ENCODE measurements around the gene GLIS1.

The GLIS1 gene

DNA sequence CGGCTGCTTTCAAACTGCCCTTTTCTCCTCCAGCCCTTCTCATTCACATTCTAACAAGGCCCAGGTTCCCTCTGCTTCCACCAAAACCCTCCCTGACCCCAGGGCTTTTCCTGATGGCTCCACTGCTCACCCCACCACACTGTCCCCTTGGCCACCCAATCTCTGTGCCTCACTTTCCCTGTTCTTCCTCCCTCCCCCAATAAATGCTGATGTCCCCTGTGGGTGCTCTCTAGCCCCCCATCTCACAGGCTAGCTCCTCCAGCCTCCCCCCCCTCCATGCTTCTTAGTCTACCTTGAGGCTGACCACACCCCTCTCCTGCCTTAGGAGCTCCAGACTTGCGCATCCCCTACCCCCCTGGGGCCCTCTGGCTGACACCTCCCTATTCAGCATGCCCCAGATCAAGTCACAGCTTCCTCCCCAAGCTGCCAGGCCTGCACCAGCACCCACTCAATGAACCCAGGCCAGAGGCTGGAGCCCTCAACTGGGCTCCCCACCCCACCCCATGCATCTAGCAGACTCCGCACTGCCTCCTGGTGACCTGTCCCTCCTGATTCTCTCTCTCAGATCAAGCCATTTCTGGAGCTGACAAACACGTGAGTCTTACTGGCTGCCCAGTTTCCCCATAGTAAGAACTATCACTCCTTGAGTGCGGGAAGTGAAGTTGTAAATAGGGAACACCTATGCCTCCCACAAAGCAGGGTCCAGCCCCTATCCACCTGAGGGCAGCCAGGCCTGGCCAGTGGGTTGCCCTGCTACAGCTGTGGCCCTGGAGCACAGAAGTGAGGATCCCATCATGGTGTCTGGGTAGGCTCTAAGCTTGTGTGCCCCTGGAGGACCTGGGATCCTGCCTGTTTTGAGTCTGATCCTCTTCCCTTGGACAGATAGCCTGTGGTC lies 161.9 kb downstream of the GLIS1 start:
- DNase-seq = no peak

DNA sequence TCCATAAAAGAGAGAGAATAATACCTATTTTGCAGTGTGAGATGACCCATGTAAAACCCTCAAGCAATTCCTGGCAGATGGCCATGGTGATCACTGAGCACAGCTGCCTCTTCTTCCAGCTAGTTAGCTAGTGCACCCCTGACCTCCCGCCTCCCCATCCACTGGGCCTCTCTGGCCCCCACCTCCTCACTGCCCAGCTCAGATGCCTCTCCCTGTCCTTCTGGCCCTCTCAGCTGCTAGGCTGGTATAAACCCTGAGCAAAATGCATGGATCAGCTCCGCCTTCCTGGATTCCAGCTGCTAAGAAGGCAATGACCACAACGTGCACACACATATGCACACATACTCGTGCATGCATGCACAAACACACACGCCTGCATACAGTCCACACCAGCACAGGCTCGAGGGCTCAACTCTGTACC lies 162.6 kb downstream of the GLIS1 start:
- DNase-seq = no peak

DNA sequence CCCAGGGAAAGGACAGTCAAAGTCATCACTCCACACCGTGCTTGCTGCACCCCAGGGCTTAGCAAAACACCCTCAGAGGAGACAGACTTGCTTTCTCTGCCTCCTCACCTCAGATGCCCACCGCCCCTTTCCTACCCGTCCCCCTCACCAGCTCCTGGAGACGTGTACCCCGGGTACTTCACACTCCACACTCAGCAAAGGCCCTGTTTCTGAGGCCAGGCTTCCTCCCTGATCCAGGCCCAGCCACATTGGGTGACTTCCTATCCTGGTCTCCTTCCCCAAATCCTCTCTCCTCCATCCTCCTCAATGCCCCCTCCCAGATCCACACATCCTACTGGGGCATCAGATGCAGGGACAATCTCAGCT lies 163.0 kb downstream of the GLIS1 start:
- DNase-seq = no peak

DNA sequence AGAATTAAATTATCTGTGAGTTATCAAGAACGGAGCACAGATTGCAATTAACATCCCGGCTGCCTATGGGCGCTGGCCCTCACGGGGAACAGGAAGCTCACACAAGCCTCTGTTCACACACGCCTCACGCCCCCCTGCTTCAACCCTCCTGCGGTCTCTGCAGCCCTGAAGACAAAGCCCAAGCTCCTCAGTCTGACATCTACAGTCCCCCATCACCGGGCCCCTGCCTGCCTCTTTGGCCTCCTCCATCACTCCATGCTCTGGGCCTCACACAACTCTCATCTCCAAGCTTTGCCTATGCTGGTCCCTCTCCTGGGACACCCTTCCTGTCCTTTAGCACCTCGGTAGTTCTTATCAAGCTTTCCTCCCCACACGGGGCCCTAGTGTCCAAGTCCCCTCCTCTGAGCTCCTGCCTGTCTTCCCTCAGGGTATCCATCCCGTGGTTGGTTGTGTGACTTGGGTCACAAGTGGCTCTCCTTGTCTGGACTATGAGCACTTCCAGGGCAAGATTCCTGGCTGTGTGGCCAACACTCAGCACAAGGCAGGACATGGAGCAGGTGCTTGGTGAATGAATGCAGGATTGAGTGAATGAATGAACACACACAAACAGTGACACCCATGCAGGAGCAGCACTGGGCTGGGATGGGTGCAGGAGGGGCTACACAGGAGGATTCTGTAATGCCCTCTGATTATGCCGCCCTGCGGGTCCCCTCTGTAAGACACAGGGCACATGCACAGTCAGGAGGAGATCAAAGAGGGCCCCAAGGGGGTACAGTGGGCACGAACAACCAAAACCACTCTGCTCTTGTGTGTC lies 163.6 kb downstream of the GLIS1 start:
- no peak for DNase-seq

DNA sequence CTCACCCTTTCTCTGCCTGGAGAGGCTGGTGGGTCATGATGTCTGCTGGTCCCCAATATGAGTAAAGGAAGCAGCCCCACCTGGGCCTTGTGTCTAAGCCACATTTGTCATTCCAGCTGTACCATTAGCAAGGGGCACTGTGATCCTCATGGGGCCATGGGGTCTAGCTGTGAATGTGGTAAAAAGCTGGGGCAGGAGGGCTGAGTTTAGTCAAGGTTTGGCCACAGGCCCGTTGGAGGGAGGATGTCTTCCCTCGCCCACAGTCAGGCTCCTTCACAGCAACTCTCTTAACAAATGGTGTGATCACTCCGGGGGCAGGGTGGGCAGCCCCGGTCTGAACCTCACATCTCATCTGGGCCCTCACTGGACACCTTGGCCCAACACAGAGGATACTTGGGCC lies 164.3 kb downstream of the GLIS1 start:
- no peak for DNase-seq

DNA sequence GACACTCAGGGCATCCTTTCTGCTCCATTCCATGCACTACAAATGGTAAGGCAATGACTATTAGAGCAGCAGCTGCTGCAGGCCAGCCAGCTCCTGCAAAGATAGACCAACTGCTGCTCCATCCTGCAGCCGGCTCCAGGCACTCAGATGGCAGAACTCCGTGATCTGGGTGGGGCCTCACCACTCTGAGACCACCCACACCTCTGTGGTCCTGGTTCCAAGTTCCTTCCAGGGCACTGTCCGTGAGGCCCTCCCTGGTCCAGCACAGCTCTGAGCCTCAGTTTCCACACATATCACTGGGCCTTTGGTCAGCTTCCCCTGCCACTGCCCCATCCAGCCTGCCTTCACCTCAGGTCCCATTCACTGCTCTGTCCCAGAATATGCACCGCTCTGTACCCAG lies 165.0 kb downstream of the GLIS1 start:
- DNase-seq = no peak

DNA sequence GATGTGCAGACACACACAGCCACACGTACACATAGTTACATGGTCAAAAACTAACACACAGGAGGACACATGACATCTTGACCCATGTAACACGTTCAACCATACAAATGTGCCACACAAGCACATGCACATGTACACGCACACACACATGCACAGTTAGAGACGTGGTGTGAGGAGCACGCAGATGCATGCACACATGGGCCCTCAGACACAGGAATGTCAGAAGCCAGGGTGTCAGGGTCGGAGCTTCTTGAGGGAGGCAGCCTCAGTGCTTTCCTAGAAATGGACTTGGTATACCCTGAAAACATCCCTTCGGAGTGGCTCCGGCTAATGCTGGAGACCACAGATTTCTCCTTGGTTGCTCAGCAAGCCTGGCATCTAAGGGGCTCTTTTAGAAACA lies 165.4 kb downstream of the GLIS1 start:
- no peak for DNase-seq

DNA sequence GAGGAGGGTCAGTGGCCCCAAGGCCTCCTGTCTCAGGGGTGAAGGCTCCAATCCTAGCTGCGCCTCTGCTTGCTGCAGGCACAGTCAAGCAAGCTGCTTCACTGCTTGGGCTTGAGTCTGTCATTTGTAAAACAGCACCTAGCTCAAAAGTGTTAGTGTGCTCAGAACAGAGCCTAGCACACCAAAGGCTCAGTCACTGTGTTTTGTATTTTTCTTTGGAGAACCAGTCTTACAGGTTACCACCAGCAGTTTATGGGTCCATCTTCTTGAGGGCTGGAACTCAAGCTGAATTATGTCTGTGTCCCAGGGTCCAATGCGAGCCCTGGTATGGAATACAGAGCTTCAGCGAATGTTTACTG lies 166.2 kb downstream of the GLIS1 start:
- DNase-seq = no peak

DNA sequence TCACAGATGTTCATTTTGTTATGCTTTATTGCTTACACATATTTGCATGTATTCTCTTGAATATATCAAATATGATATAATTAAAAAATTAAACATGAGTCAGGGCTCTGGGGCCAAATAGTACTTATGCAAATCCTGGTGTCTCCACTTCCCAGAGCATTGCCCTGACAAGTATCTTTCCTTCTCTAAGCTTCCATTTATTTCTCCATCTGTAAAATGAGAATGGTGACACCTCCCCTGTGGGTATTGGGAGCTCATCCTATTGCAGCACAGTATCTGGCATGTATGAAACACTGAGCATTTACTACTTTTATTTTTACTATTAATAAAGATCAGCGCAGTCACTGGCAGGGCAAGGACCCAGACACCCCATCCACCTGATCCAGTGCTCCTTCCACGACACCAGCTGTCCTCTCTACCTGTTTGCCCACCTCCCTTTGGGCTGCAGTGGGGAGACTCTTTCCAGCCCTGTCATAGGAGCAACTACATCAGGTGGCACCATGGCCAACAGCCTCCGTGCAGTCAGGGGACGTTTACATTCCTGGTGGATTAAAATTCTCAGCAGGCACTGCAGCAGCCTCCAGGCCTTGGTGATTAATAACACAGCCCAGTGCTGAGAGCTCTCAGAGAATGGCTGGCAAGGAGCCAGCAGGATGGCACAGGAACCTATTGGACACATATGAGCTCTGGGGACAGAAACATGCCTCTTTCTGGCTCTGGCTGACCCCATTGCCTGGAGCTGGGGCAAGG lies 166.7 kb downstream of the GLIS1 start:
- DNase-seq = no peak

DNA sequence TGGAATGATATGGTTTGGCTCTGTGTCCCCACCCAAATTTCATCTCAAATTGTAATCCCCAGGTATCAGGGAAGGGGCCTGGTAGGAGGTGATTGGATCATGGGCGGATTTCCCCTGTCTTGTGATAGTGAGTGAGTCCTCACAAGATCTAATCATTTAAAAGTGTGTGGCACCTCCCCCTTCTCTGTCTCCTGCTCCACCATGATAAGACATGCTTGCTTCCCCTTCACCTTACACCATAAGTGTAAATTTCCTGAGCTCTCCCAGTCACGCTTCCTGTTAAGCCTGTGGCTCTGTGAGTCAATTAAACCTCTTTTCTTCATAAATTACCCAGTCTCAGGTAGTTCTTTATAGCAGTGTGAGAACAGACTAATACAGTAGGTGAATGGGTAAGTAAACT lies 170.4 kb downstream of the GLIS1 start:
- DNase-seq = no peak

DNA sequence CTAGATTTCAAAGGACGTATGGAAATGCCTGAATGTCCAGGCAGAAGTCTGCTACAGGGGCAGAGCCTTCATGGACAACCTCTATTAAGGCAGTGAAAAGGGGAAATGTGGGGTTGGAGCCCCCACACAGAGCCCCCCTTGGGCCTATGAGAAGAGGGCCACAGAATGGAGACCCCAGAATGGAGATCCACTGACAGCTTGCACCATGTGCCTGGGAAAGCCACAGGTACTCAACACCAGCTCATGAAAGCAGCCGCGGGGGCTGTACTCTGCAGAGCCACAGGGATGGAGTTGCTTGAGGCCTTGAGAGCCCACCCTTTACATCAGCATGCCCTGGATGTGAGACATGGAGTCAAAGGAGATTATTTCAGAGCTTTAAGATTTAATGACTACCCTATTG lies 171.1 kb downstream of the GLIS1 start:
- DNase-seq = no peak

DNA sequence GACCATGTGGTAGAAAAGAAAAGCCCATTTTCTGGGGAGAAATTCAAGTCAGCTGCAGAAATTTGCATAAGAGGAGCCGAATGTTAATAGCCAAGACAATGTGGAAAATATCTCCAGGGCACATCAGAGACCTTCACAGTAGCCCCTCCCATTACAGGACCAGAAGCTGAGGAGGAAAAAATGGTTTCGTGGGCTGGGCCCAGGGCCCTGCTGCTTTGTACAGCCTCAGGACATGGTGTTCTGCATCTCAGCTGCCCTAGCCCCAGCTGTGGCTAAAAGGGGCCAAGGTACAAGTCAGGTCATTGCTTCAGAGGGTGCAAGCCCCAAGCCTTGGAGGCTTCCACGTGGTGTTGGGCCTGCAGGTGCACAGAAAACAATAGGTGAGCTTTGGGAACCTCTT lies 171.5 kb downstream of the GLIS1 start:
- no peak for DNase-seq

DNA sequence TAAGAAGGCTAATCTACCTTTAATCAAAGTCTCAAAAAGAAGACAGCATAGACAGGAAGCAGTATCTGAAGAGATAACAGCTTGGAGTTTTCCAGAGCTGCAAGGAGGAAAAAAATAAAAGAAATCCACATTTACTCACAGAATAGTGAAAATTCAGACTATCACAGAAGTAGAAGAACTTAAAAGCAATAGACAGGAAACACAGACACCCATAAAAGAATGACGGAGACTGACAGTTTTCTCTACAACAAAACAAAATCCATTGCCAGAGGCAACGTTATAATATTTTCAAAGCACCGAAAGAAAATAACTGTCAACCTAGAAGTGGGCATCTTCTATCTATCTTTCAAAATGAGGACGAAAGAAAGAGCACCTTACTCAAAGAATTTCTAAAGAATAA lies 175.4 kb downstream of the GLIS1 start:
- DNase-seq = no peak

DNA sequence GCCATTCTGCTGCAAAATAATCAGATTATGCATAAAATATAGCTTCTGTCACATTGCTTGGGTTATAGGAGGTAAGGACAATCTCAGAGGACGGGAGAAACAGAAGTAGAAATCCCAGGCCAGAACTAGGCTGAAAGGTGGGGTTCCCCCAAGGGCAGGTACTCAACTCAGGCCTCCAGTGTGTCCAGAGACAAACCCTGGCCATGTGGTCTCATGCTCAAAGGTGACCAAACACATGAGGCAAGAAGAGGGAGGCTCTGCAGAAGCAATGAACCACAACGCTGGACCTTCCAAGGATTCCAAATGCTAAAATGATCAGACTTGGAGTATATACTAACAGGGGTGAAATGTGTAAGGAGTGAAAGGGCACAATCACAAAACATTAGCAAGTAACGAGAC lies 176.0 kb downstream of the GLIS1 start:
- DNase-seq = no peak

DNA sequence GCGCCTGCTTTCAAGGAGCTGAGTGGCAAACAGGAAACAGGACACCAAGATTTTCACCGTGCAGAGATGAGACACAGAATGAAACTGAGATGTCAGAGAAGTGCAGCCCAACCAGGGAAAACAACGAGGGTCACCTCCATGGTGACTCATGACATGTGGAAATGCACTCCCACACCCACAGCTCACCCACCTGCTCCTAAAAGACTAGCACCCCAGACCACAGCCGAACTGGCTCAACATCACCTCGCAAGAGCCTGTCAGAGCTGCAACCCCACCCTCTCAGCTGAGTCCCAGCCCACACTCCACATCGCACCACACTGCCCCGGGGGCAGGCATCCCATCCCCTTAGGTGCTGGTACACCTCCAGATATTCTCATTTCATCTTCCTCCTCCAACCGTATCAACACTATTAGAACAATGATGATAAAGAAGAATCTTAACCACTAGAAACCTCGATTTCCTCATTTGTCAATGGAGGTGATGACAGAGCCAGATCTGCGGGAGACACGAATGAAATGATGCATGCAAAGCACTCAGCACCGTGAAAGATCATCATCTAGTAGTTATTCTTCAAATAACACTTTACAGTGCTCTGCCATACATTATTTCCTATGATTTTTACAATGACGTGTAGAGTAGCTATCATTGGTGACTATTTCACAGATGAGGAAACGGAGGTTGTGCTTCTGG lies 176.5 kb downstream of the GLIS1 start:
- no peak for DNase-seq

DNA sequence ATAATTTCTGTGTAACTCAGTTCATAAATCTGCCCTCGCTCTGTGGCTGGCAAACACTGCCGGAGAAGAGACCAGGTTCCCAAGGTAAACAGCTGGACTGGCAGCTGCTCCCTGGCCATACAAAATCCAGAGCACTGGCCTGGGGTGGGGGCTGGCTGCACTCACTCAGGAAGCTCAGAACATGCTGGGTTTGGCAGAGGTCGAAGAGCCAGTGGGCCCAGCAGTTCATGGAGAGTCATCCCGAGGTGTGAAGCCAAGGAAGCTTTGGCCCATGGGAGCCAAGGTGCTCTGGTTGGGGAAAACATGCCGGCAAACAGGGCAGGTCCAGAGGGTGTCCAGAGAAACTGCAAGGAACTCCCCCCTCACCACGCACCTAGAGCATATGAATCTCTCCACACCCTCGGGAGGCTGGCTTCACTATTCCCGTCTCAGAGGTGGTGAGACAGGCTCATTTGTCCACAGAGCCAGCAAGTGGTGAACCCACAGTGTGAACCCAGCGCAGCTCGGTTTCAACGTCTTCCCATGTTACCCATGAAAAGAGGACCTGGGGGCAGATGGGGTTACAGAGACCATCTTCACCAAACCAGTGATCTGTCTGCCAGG lies 177.4 kb downstream of the GLIS1 start:
- DNase-seq = no peak

DNA sequence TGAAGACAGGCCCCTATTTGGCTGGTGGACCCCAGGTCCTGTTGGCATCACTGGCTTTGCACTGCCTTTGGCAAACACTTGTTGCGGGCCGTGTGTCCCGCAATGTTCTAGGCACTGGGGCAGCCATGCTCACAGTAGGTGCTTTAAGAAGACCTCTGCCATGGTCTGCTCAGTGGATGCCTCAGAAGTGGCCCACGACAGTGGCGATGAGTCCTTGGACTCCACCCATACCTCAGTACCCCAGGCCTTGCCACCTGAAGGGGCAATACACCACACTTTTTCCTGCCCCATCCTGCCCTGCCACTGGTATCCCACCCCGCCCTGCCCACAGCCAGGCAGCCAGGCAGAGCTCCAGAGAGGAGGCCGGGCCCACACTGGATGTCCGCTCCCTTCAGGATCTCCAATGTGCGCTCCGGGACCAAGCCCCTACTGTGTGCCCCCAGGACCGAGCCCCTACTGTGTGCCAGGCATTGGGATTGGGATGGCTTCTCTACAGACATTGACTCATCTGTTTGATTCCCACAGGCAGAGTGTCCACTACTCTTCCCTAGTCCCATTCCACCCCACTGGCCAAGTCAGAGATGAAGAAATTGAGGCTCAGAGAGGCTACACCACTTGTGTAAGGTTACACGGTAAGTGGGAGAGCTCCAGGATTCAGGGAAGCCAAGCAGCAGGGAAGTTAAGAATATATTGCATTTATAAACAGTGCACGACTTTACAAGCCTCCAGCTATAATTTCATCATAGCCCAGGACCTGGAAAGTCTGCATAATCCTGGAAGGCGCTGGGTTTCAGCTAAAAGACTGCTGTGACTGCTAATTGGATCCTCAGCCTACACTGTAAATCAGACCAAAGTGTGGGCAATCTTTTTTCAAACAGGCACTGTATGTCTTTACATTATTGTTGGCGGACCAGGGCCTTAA lies 178.1 kb downstream of the GLIS1 start:
- no peak for DNase-seq

DNA sequence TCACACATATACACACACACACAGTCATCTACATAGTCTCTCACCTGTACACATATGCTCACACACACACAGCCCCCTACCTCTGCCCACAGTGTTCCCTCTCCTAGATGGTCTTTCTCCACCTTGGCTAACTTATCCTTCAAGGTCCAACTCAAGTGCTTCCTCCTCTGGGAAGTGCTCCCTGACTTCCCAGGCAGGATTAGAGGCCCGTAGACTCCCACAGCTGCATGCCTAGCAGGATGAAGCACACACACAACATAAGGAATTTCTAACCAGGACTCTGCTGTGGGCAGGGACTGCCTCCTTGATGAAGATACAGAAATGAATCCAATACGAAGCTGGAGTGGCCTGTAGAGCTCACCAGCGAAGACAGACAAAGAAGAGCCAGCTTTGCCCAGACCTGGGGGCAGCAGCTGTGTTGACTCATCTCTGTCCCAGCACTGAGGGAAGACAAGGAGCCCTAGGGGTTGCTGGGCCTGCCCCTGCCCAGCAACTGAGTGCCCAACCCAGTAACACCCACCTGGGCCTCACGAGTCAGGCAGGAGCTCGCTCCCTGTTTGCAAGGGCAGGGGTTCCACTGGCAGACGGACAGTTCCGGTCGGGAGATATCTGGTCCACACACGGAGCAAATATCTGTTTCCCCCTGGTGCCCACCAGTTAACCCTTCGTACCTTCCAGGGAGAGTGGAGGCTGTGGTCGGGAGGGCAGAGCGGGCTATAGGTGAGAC lies 178.9 kb downstream of the GLIS1 start:
- no peak for DNase-seq

DNA sequence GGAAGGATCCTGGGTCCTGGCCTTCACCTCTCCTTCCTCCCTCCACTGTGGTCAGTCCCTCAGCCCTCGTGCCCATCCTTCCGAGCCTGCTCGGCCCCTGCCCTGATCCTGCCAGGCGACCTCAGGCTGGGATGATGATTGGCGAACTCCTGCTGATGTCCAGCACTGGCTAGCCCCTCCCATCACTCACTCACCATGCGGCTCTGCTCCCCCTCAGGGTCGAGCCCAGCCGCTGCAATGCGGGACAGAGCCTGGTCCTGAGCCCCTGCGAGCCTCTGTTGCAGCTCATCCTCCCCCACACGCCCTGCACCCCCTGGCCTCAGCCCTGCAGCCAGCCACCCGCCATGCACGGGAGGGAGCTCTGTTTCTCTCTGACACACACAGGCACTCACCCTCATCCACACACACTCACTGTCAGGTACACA lies 179.6 kb downstream of the GLIS1 start:
- DNase-seq = no peak

DNA sequence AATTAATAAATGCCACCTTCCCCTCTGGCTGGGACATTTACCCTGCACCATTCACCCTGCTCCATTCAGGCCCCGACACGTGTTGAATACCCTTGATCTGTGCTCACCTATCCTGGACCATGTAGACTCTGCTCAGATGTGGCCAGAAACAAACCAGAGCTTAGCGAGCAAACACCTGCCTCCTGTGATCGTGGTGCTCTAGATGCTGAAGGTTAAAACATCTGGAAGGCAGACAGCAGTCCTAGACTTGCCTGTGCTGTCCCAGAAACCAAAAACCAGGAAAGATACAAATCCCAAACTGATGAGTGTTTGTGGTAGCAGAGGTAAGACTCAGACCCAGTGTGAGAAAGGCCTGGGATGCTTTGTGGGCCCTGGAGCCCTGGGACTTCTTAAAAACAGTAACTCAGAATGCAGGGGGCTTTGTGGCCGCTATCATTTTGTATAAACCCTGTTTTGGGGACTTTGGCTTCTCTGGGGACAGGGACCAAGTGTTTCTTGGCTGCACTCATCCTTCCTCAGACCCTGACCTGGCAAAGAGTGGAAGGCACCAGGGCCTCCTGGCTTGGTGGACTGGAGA lies 180.1 kb downstream of the GLIS1 start:
- no peak for DNase-seq
